GM19193 (cell line): ENCODE measurements around the gene MBTD1.

ENCODE experiments used
- POLR2A ChIP-seq: IDR thresholded peaks from 4 replicates; pipeline ENCODE4 v1.6.1; 2011; ENCODE audit not compliant: insufficient read depth, insufficient read length; ENCODE audit errors: extremely low read depth

The MBTD1 gene

GRCh38 chr17:51221322-51221721 lies 38.5 kb downstream of the MBTD1 start:
- no peak for TF ChIP-seq POLR2A

- TF ChIP-seq POLR2A: no peak
Measured at GRCh38 chr17:51217946-51218345, 41.9 kb downstream of the MBTD1 start.

DNA sequence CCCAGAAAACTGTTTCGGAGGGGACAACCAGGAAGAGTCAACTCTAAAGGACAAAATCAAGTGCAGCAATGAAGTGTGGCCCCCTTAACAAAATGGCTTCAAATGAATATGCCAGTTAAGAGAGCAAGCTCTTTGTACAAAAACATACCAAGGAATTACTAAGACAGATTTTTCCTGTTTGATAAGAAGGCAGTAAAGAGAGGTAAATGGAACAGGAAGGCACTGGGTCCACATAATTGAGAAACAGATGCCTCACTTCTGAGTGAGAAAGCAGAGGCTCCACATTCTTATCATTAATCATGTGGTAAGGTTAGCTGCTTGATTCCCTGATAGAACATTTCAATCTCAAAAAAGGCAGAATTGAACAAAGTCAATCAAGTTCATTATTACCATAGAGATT lies 44.9 kb downstream of the MBTD1 start:
- TF ChIP-seq POLR2A: no peak

- no peak for TF ChIP-seq POLR2A
Measured at GRCh38 chr17:51203838-51204237, 56.0 kb downstream of the MBTD1 start.

DNA sequence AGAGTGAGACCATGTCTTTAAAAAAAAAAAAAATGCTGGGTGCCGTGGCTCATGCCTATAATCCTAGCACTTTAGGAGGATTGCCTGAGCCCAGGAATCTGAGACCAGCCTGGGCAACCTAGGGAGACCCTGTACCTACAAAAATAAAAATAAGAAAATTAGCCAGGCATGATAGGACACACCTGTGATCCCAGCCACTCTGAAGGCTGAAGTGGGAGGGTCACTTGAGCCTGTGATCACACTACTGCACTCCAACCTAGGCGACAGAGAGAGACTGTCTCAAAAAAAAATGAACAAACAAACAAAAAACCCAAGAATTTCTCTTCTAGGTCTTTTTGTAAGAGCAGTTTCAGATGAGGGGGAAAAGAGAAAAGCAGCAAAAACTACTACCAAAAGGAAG lies 59.0 kb downstream of the MBTD1 start:
- no peak for TF ChIP-seq POLR2A

- no peak for TF ChIP-seq POLR2A
Measured at GRCh38 chr17:51200295-51200694, 59.6 kb downstream of the MBTD1 start.

DNA sequence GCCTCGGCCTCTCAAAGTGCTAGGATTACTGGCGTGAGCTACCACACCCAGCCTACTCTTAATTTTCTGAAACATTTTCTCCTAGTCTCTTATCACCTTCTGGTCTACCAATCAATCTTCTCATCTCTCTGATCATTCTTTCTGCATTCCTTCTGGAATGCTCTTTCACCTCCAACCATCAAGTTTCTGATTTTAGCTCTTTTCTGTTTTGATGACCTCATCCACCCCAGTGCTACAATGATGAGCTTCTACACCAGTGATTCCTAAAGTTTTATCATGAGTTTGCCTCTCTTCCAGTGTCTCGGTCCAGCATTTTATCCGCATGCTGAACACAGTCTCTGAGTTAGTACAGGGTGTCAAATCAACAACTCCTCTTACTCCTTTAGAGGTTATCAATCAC lies 62.1 kb downstream of the MBTD1 start:
- TF ChIP-seq POLR2A: no peak

- TF ChIP-seq POLR2A: no peak
Measured at GRCh38 chr17:51191895-51192294, 68.0 kb downstream of the MBTD1 start.

GRCh38 chr17:51189628-51190027 lies 70.2 kb downstream of the MBTD1 start:
- TF ChIP-seq POLR2A: no peak

DNA sequence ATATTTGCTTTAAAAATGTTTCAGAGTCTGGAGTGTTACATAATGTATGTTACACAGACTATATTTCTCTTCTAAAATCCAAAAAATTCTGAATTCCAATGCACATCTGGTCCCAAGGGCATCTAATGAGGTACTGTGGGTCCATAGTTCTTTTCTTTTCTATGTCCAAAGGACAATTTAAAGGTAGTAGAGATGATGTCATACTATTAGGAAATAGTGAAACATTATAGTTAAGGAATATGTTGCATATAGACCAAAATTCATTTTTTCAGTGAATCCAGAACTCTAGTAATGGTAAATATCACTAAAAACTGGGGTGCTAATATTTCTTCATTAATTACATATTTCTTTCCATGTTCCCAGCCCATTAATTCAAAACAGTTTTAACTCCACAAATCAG lies 70.7 kb downstream of the MBTD1 start:
- TF ChIP-seq POLR2A: no peak

DNA sequence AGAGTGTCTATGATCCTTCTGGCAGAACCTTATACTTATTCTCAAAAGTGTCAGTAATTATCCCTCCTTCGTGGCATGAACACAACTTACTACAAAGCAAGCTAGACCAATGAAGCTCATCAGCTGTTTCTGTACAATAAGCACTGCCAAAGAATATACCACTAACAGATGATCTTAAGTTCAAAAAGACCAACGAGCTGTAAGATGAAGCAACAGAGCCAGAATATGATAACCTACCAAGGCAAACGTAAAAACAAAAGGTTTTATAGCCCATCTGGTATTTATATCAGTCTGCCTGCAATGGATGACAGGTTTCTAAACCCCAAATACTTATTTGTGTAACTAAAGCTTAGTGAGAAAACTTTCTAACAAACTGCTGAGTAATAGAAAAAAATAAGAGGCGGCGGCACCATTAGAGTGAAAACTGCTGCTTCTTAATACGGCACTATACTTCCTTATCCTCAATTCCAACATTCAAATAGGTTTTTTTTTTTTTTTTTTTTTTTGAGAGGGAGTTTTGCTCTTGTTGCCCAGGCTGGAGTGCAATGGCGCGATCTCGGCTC lies 71.5 kb downstream of the MBTD1 start:
- no peak for TF ChIP-seq POLR2A

DNA sequence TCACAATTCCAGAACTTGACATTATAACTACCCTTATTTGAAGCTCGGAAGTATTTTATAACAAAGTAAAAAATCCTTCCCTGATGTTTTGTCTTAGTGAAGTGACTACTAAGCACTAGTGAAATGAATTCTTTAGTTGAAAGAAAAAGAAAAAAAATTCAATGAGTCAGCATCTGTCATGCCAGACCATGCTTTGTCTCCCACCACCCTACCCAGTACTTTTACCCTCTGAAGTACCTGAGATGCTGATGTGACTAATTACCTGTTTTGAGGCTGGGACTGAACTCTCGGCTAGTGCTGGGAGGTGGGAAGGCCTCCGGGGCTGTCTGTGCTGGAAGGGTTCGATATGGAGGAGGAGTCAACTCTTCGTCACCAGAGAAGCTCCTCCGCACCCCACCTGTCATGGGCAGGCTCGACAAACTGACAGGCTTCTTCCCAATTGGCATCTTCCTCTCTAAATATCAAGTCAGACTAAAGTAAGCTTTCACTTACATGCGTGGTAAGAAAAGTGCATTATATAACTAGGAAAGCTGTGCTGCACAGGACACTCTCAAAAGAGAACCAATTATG lies 74.0 kb downstream of the MBTD1 start:
- TF ChIP-seq POLR2A: no peak

DNA sequence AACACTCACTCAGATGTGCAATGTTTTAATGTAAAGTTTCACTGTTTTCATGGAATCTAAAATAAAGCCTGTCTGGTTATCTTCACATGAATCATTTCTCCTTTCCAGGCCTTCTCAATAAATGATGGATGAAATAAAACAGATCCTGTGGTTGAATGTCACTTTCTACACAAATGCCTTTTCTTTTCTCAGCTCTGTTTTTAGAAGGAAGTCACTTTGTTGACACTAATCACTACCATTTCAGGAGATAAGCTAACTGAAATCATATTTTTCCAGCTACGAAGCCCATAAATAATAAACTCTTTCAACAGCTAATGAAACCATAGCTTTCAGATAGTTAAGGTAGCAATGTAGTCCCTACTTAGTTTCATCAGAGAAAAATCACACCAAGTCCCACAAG lies 75.7 kb downstream of the MBTD1 start:
- no peak for TF ChIP-seq POLR2A

DNA sequence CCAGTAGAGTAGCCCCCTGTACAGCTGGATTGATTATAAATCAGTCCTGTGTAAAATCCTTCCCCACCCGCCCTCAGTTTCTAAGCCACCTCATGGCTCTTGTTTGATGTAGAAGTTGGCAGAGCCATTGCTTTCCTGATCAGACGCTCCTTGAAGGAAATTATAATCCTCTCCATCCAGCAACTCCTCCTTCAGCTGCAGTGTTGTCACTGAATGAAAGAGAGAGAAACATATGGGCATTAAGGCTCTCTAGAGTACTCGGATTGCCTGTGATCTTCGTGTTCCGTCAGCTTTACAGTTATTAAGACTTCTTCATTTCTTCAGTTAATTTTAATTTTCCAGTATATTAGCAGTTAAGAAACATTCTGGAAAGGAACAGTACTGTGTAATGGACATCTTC lies 79.4 kb downstream of the MBTD1 start:
- TF ChIP-seq POLR2A: no peak

GRCh38 chr17:51170736-51171135 lies 89.1 kb downstream of the MBTD1 start:
- TF ChIP-seq POLR2A: no peak

DNA sequence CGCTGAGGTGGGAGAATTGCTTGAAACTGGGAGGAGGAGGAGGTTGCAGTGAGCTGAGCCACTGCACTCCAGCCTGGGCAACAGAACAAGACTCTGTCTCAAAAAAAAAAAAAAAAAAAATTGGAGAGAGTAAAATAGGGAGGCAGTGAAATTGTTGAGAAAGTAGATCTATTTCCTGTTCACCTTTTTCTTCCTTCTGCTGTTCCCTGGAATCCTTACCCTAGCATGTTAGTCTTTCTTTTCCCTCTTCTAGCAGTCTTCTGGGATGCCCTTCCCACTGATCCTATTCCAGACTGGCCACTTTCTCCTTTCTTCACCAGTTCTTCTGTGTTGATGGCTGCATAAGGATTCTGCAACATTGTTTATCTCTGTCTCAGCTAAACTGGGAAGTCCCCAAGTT lies 90.5 kb downstream of the MBTD1 start:
- no peak for TF ChIP-seq POLR2A
